VCaP (cell line): ENCODE measurements around the gene SETD3.

ENCODE experiments used
- H3K27ac ChIP-seq: fragments of 450-650 bp; 2 replicates; pipeline ENCODE4 v1.5.1; 2017
- TF ChIP-seq, protein P1 (sequence below): fragments of 450-650 bp; conservative IDR thresholded peaks from 2 replicates; pipeline ENCODE4 v1.5.1; 2017; ENCODE audit warnings: mild to moderate bottlenecking, moderate library complexity

The SETD3 gene

DNA sequence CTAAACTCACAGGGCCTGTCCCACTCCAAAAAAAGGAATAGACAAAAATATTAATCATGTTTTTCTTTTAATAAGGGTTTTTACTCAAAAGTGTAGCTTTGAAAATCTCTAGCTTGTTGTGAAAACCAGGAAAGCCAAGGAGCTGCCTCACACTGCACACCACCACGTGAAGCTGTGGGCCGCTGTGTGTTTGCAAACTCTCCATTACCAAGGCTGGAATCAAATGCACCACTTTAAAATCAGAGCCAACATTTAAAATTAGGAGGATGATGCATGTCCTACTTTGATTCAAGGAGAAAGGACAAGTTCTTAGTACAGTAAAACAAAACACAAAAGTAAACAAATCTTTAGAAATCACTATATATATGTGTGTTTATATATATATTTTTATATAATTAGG lies 83.0 kb downstream of the SETD3 start:
- H3K27ac ChIP-seq, result no peak overlapping the region
- TF ChIP-seq, protein P1, sequence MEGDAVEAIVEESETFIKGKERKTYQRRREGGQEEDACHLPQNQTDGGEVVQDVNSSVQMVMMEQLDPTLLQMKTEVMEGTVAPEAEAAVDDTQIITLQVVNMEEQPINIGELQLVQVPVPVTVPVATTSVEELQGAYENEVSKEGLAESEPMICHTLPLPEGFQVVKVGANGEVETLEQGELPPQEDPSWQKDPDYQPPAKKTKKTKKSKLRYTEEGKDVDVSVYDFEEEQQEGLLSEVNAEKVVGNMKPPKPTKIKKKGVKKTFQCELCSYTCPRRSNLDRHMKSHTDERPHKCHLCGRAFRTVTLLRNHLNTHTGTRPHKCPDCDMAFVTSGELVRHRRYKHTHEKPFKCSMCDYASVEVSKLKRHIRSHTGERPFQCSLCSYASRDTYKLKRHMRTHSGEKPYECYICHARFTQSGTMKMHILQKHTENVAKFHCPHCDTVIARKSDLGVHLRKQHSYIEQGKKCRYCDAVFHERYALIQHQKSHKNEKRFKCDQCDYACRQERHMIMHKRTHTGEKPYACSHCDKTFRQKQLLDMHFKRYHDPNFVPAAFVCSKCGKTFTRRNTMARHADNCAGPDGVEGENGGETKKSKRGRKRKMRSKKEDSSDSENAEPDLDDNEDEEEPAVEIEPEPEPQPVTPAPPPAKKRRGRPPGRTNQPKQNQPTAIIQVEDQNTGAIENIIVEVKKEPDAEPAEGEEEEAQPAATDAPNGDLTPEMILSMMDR, result no peak

DNA sequence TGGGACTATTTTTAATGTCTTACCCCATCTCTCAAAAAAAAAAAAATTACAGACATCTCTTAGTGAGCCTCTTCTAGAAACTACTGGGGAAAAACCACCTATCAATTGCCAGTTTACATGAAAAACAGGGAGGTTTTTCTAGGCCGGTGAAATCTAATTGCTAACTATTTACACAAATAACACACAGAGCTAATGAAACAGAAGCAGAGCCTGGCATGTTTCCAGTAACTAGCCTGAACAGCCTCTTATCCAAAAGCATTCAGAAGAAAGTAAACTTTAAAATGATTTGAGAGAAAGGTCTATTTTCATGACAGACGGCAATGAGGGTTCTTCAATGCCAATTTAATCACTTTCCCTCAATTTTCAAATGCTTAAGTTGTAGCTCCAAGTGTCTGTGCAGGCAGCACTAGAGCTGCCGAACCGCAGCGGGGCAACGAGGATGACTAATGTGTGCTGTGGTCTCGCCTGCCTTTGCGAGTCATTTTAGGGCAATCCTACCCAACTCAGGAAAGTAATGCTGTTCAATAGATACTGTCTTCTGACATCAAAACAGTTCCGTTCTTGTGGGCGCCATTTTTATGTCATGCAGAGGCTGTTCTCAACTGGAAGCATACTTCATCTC lies 84.6 kb downstream of the SETD3 start:
- peak overlapping the region; percentile 59 for H3K27ac ChIP-seq
- TF ChIP-seq, protein P1, result no peak

DNA sequence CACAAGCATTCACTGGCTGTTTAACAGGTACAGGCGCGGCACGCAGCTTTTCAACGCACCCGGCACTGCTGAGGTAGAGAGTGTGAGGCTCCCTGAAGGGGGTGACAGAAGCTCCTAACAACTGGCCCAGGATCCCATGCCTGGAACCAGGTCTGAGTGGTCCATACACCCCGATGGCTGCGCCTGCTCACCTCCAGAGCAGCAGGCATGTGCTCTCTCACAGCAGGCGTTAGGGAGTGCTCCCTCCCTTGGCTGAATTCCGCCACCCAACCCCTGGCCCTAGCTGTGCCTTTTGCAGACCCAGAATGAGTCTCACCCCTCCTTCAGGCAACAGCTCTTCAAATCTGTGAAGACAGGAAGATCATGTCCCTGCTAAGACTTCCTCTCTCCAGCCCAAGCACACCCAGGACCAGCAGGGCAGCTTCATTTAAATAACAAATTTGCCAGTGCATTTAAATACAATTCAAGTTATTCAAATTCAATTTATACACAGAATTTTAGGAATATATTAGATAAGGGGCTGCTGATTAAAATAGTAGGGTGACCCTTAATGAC lies 86.0 kb downstream of the SETD3 start:
- TF ChIP-seq, protein P1, result no peak
- H3K27ac ChIP-seq, result peak overlapping the region; percentile 59; the same call in 1 of the 2 replicates

DNA sequence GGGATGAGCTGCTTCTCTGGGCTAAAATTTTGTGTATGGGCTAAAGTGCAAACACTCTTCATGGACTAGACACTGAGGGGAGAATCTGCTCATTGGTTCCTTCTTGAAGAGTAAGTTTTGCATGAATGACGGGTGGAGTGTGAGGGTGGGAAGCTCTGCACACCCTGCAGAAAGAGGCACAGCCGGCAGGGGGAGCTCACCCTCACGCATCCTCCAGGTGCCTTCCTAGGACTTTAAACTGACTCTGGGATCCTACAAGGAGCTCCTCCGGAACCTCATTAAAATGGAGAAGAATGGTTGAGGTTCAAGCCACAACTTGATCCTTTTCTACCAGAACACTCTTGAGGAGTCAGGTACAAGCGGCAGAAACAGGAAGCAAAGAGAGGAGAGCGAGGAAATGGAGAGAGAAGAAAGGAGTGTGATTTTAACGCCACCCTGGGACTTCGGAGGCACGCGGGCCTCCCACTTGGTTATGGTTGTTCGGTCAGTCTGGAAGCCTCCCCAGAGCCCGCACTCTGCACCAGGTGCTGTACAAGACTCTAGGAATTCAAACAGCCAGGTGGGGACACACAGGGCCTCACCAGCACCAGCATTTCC lies 87.5 kb downstream of the SETD3 start:
- H3K27ac ChIP-seq, result no peak overlapping the region
- TF ChIP-seq, protein P1, result peak; percentile 87

DNA sequence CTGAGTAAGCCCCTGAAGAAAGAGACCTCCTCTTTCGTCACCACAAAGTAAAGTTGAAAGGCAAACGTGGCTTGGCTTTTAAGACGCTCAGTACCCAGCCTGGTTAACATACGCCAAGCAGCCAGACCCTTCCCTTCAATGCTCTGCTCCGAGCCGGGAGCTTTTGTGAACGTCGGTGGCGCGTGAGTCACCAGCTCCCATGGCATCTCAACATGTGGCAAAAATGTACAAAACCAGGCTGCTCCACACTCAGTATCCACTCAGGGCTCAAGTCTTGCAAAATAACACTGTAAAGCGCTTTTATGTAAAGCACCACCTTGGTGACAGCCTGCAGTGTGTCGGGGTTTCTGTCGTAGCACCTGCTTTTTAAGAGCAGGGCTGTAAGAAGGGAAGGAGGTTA lies 89.0 kb downstream of the SETD3 start:
- TF ChIP-seq, protein P1, result no peak
- no peak overlapping the region for H3K27ac ChIP-seq

DNA sequence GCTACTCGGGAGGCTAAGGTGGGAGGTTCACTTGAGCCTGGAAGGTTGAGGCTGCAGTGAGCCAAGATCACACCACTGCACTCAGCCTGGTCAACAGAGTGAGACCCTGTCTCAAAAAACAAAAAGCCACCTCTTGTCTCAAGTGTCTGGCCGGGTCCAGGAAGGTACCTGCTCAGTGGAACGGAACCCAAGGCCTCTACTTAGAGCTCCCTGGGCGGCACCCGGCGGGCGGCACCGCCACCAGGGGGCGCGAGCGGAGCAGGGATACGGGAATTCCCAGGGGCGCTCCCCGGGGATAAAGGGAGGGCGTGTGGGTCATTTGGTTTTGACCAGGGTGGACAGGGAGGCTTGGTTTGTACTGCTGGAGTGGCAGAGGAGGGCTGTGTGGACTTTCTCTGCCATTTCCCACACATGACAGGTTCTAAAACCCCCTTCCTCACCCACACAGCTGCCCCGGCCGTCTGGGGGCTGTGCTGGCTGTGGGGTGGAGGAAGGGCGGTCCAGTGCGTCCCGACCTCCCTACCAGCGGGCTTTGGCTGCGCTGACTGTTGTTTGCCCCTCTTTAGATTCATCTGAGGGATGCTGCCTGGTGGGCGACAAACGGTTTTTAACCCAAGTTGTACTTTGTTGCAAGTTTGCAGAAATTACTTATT lies 91.4 kb downstream of the SETD3 start:
- H3K27ac ChIP-seq, result no peak overlapping the region
- TF ChIP-seq, protein P1, result peak; percentile 44; the same call in 1 of the 2 replicates

DNA sequence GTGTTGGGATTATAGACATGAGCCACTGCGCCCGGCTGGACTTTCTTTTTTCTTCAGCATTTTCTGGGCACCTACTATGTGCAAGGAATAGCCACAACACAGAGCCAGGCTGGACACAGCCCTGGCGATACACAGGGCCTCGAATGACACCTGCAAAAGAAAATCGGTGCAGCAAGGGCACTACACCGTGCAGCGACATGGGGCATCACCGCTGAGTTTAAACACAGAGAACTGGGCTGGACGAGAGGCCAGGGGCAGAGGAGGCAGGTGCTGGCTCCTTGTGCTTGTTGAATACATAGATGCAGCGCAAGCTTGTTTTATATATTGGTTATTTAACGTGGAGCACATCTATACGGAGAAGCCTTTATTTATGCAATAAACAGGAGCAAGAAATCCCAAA lies 92.4 kb downstream of the SETD3 start:
- no peak overlapping the region for H3K27ac ChIP-seq
- TF ChIP-seq, protein P1, result no peak
